HepG2 (cell line): ENCODE results near the gene IFIT3. TPM values are rescaled to one million over a fixed set of nuclear protein-coding genes. Genes with fewer than 3 reads are reported as not detected.

Experiments used
- ATAC-seq: fragments of 200-7000 bp; cut with Tn5 transposase; 3 replicates; pipeline ENCODE4 v1.9.1; 2020; ENCODE audit warnings: mild to moderate bottlenecking, moderate library complexity
- BruUV-seq: library from RNA; stranded (reverse); fragments of 400-500 nt; replicated peaks from 2 replicates; lab custom pipeline; 2021; lab: Mats Ljungman, UMichigan
- CTCF ChIA-PET: fragments of 300-600 bp; formaldehyde crosslinking; extraction: SDS; loops from one replicate; lab custom pipeline; 2021; ENCODE audit warnings: low total read pairs, inconsistent platforms, low intra/inter-chr PET ratio; lab: Yijun Ruan, JAX
- POLR2A ChIA-PET: fragments of 350-600 bp; sonication (Branson Sonifier 250); formaldehyde crosslinking; loops from one replicate; lab custom pipeline; 2020; ENCODE audit warnings: antibody characterized with exemption, inconsistent platforms; lab: Yijun Ruan, JAX
- DNase-seq: peaks from one replicate; pipeline ENCODE4 v3.0.0-alpha.2; 2015; ENCODE audit warnings: low spot score
- FAIRE-seq: peaks from 3 replicates; lab custom pipeline; 2011; peaks lifted over from hg19 to GRCh38; lab: Jason Lieb, UNC
- H2AFZ ChIP-seq: one replicate; pipeline ENCODE4 v1.6.1; 2011; ENCODE audit warnings: low read length, inconsistent platforms
- H3K27ac ChIP-seq: fragments of 300-600 bp; 3 replicates; pipeline ENCODE4 v1.8.0; 2011; ENCODE audit warnings: mixed run types, mild to moderate bottlenecking, mixed read lengths, low read length, inconsistent platforms; ENCODE audit not compliant: insufficient read depth; ENCODE audit errors: extremely low read length
- H3K27me3 ChIP-seq, 2 experiments: fragments of 200-600 bp in 1 of 2; 2 replicates in 1 of 2; 3 replicates in 1 of 2; pipeline versions ENCODE4 v1.6.0 to v1.8.0; 2011; ENCODE audit warnings: low read length in 2 of 2, mild to moderate bottlenecking in 2 of 2, moderate library complexity in 2 of 2, inconsistent platforms in 1 of 2; ENCODE audit not compliant: insufficient read depth in 2 of 2, control insufficient read depth in 1 of 2
- H3K36me3 ChIP-seq, 2 experiments: fragments of 200-600 bp in 1 of 2; replicated peaks in 1 of 2; 2 replicates in 1 of 2; 3 replicates in 1 of 2; pipeline versions ENCODE4 v1.5.1 to v1.8.0; 2011; ENCODE audit warnings: low read length in 2 of 2, inconsistent platforms in 1 of 2; ENCODE audit not compliant: insufficient read depth in 2 of 2, control insufficient read depth in 1 of 2
- H3K4me1 ChIP-seq: 2 replicates; pipeline ENCODE4 v1.5.1; 2012; ENCODE audit warnings: low read length, inconsistent platforms; ENCODE audit not compliant: insufficient read depth
- H3K4me2 ChIP-seq: 2 replicates; pipeline ENCODE4 v1.6.0; 2011; ENCODE audit warnings: low read depth, low read length, inconsistent platforms
- H3K4me3 ChIP-seq, 3 experiments: fragments of 200-600 bp in 1 of 3; sonication (generic), shearing (Covaris generic) in 1 of 3; replicated peaks in 1 of 3; 2 replicates each; pipeline ENCODE4 v1.5.1; 2011 to 2016; ENCODE audit warnings: low read length in 3 of 3, inconsistent platforms in 2 of 3, low read depth in 2 of 3, mild to moderate bottlenecking in 2 of 3, control low read depth in 1 of 3, mixed read lengths in 1 of 3; ENCODE audit not compliant: insufficient read depth in 1 of 3
- H3K79me2 ChIP-seq: one replicate; pipeline ENCODE4 v1.6.1; 2011; ENCODE audit warnings: low read length, inconsistent platforms; ENCODE audit not compliant: insufficient read depth
- H3K9ac ChIP-seq: 2 replicates; pipeline ENCODE4 v1.6.0; 2011; ENCODE audit warnings: mild to moderate bottlenecking, low read depth, low read length, inconsistent platforms; ENCODE audit not compliant: insufficient read depth
- H3K9me3 ChIP-seq: 2 replicates; pipeline ENCODE4 v1.5.1; 2012; ENCODE audit warnings: mild to moderate bottlenecking, low read length
- H4K20me1 ChIP-seq: 2 replicates; pipeline ENCODE4 v1.6.0; 2011; ENCODE audit warnings: inconsistent platforms, mild to moderate bottlenecking, low read length, moderate library complexity; ENCODE audit not compliant: insufficient read depth
- FOXA3 ChIP-seq: IDR thresholded peaks from 2 replicates; pipeline ENCODE4 v1.6.1; 2016; ENCODE audit warnings: missing genetic modification reagents, missing compliant biosample characterization
- PHF21A ChIP-seq: sonication (generic); formaldehyde crosslinking; IDR thresholded peaks from 2 replicates; pipeline ENCODE4 v1.5.0; 2020; ENCODE audit warnings: mild to moderate bottlenecking, missing genetic modification reagents
- SCMH1 ChIP-seq: sonication (generic); formaldehyde crosslinking; IDR thresholded peaks from 2 replicates; pipeline ENCODE4 v1.9.0; 2021; ENCODE audit warnings: missing genetic modification reagents, mild to moderate bottlenecking, borderline replicate concordance
- TOE1 ChIP-seq: sonication (generic); formaldehyde crosslinking; IDR thresholded peaks from 2 replicates; pipeline ENCODE4 v1.4.0; 2020; ENCODE audit warnings: mild to moderate bottlenecking, missing genetic modification reagents
- ZBTB10 ChIP-seq: sonication (generic); formaldehyde crosslinking; IDR thresholded peaks from 2 replicates; pipeline ENCODE4 v1.4.0; 2020; ENCODE audit warnings: missing genetic modification reagents, borderline replicate concordance
- ZNF878 ChIP-seq: sonication (generic); formaldehyde crosslinking; IDR thresholded peaks from 2 replicates; pipeline ENCODE4 v1.8.1; 2023; ENCODE audit warnings: mild to moderate bottlenecking, missing genetic modification reagents, moderate library complexity
- WGBS: methylation state at CpG from one replicate; pipeline ENCODE4 v1.1.6; 2017; ENCODE audit warnings: low lambda C conversion rate; 5-methylcytosine and 5-hydroxymethylcytosine counted together
- in situ Hi-C: cut with HindIII; loops from 2 replicates; pipeline ENCODE4 v1.10.0; 2017; ENCODE audit warnings: low pct_unique_long_range_greater_than_20kb; ENCODE audit not compliant: extremely low pct_ligation_motif_present
- intact Hi-C: fragments of 100-400 bp; cut with micrococcal nuclease; formaldehyde crosslinking; loops from one replicate; pipeline ENCODE4 v1.10.0; 2022; ENCODE audit not compliant: unreplicated experiment
- polyA plus RNA-seq, 8 experiments: library from polyadenylated mRNA; depleted of rRNA in 3 of 8; stranded (reverse) in 7 of 8; unstranded in 1 of 8; fragments of >200 nt; fragmentation: Illumina TruSeq in 4 of 8; extraction: Trizol in 4 of 8; gene quantifications; 2 replicates each; pipeline versions ENCODE4 v1.2.1 to v1.2.3, GENCODE V29; 2011 to 2016; ENCODE audit warnings: low read depth in 4 of 8, missing spikeins in 1 of 8, mixed read lengths in 1 of 8; ENCODE audit not compliant: insufficient read depth in 1 of 8
- total RNA-seq, 5 experiments: library from RNA; depleted of rRNA; stranded (reverse); fragments of >200 nt; fragmentation: Illumina TruSeq; extraction: Trizol; gene quantifications; 2 replicates each; pipeline ENCODE4 v1.2.3, GENCODE V29; 2016; ENCODE audit warnings: low read depth in 1 of 5
- TF ChIP-seq, protein P1 (sequence below): sonication (generic); formaldehyde crosslinking; IDR thresholded peaks from 2 replicates; pipeline ENCODE4 v1.4.0; 2020; ENCODE audit warnings: missing genetic modification reagents
- TF ChIP-seq, protein P2 (sequence below): sonication (generic); formaldehyde crosslinking; IDR thresholded peaks from 2 replicates; pipeline ENCODE4 v1.5.0; 2020; ENCODE audit warnings: missing genetic modification reagents

Gene IFIT3
- total and polyA plus RNA-seq, 2 of the 13 experiments (the other 11 are each of a cell fraction or from before 2014, with no cell fraction given): 0.48 to 3.1 TPM

DNA sequence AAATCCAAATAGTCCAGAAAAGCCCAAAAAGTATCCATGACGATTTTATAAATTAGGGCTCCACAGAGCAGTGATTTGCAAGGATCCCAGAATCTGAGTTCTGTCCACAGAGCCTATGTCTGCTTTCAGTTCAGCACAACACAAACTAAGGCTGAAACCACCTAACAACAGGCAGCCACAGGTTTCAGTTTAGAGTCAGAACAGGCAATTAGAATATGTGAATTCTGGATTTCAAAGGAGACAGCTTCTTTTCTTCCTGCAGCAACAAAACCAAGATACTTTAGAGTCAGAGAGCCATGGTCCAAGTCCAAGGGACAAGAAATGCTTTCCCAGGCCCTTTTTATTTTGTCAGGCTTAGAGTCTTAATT, 23.6 kb downstream of the IFIT3 start:
- H3K27me3 ChIP-seq: no peaks in the 10 kb centered on the region
- peak overlapping the region; percentile 68 for H3K27ac ChIP-seq
- WGBS: 0% methylated on average over 1 of the region's 1 CpG
- DNase-seq: no peak
- no peak for FAIRE-seq
- no peaks in the 10 kb centered on the region for H3K36me3 ChIP-seq
- POLR2A ChIA-PET: interaction anchor here (0.7 to 3.5 kb wide), 9 partner anchors 14 to 292 kb away, joined by 3 to 17 read pairs (median 5); partner anchors contain the start of genes IFIT1, IFIT2 and IFIT3
- no peaks in the 10 kb centered on the region for H4K20me1 ChIP-seq
- intact Hi-C loops (no loop called here), in situ Hi-C loops (no loop called here)
- H3K4me2 ChIP-seq: peak overlapping the region; percentile 69
- H3K79me2 ChIP-seq: no peaks in the 10 kb centered on the region
- peak; percentile 55 for ATAC-seq
- H3K9ac ChIP-seq: peak overlapping the region; percentile 52
- CTCF ChIA-PET: no interaction called here
- no peak for TF ChIP-seq ZBTB10 (CRISPR knock-in tag)
- TF ChIP-seq FOXA3 (CRISPR knock-in tag): no peak
- 0 out of 2 replicates have a peak, but pooled peaks have one; percentile 3 for TF ChIP-seq ZNF878
- TF ChIP-seq TOE1 (CRISPR knock-in tag): no peak
- TF ChIP-seq SCMH1 (CRISPR knock-in tag): no peak
- 0 out of 2 replicates have a peak, but pooled peaks have one; percentile 1 for TF ChIP-seq PHF21A (CRISPR knock-in tag)
- TF ChIP-seq, protein P1, sequence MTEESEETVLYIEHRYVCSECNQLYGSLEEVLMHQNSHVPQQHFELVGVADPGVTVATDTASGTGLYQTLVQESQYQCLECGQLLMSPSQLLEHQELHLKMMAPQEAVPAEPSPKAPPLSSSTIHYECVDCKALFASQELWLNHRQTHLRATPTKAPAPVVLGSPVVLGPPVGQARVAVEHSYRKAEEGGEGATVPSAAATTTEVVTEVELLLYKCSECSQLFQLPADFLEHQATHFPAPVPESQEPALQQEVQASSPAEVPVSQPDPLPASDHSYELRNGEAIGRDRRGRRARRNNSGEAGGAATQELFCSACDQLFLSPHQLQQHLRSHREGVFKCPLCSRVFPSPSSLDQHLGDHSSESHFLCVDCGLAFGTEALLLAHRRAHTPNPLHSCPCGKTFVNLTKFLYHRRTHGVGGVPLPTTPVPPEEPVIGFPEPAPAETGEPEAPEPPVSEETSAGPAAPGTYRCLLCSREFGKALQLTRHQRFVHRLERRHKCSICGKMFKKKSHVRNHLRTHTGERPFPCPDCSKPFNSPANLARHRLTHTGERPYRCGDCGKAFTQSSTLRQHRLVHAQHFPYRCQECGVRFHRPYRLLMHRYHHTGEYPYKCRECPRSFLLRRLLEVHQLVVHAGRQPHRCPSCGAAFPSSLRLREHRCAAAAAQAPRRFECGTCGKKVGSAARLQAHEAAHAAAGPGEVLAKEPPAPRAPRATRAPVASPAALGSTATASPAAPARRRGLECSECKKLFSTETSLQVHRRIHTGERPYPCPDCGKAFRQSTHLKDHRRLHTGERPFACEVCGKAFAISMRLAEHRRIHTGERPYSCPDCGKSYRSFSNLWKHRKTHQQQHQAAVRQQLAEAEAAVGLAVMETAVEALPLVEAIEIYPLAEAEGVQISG: 0 out of 2 replicates have a peak, but pooled peaks have one; percentile 1
- TF ChIP-seq, protein P2, sequence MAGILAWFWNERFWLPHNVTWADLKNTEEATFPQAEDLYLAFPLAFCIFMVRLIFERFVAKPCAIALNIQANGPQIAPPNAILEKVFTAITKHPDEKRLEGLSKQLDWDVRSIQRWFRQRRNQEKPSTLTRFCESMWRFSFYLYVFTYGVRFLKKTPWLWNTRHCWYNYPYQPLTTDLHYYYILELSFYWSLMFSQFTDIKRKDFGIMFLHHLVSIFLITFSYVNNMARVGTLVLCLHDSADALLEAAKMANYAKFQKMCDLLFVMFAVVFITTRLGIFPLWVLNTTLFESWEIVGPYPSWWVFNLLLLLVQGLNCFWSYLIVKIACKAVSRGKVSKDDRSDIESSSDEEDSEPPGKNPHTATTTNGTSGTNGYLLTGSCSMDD (CRISPR knock-in tag): no peak
- BruUV-seq: no TSS peak
- no peaks in the 10 kb centered on the region for H3K9me3 ChIP-seq
- peaks cover 69% of the 10 kb centered on the region for H3K4me1 ChIP-seq
- H2AFZ ChIP-seq: peak overlapping the region; percentile 66
- H3K4me3 ChIP-seq: peak overlapping the region; percentile 30 to 56 (median 36)
